SK-N-MC (cell line): Measurements from ENCODE around the gene SPA17.

Source experiments
- DNase-seq: peaks from one replicate; pipeline ENCODE4 v3.0.0-alpha.2; 2011; ENCODE audit warnings: low read depth, low spot score
- H3K27ac ChIP-seq: fragments of 200-600 bp; sonication (generic); 2 replicates; pipeline ENCODE4 v1.5.1; 2016; ENCODE audit warnings: mixed run types
- H3K36me3 ChIP-seq: fragments of 200-600 bp; sonication (generic); 2 replicates; pipeline ENCODE4 v1.6.1; 2017; ENCODE audit warnings: antibody characterized with exemption, low read length, mixed read lengths; ENCODE audit not compliant: insufficient read depth
- H3K4me3 ChIP-seq: fragments of 200-600 bp; sonication (generic); 2 replicates; pipeline ENCODE4 v1.5.1; 2016
- H3K9ac ChIP-seq: fragments of 200-600 bp; sonication (generic); 2 replicates; pipeline ENCODE4 v1.8.0; 2017; ENCODE audit warnings: mixed run types, mixed read lengths; ENCODE audit not compliant: insufficient read length
- H3K9me3 ChIP-seq: fragments of 200-600 bp; sonication (generic); 2 replicates; pipeline ENCODE4 v1.6.1; 2017; ENCODE audit warnings: low read depth, mild to moderate bottlenecking, antibody characterized with exemption, low read length, moderate library complexity, mixed read lengths
- EZH2 ChIP-seq: fragments of 200-600 bp; sonication (generic); IDR thresholded peaks from one replicate; pipeline ENCODE4 v1.6.1; 2017; ENCODE audit warnings: antibody characterized with exemption
- FOXP2 ChIP-seq: optimal IDR thresholded peaks from 2 replicates; pipeline ENCODE3; 2011; ENCODE audit warnings: mild to moderate bottlenecking, moderate library complexity; ENCODE audit not compliant: insufficient read depth; ENCODE audit errors: extremely low read length, control extremely low read depth
- POLR2AphosphoS5 ChIP-seq: IDR thresholded peaks from 2 replicates; pipeline ENCODE4 v1.6.1; 2012; ENCODE audit warnings: mild to moderate bottlenecking, low read depth, low read length, borderline replicate concordance

The SPA17 gene

DNA sequence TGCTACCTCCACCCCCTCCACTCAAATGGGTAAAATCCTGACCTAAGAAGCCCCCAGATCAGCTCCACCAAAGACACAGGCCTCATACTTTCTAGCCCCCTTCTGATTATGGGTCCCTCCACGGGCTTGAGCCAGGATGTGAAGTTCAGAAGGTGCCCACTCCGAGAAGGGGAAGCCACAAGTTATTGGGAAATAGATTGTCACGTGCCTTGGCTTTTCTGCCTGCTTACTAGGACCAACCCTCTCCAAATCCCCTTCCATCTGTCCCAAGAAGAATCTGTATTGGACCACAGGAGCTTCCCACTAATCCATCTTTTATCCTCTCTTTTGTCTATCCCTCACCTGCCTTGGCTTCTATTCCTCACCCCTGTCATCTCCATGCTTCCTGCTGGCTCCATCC, 63.0 kb downstream of the SPA17 start:
- Histone ChIP-seq H3K9ac (no peak overlapping the region), H3K9me3 (no peaks in the 10 kb centered on the region), H3K36me3 (no peaks in the 10 kb centered on the region), H3K4me3 (no peak overlapping the region), H3K27ac (no peak overlapping the region)
- no peak for DNase-seq
- no peak for TF ChIP-seq POLR2AphosphoS5
- no peak for TF ChIP-seq EZH2
- no peak for TF ChIP-seq FOXP2

DNA sequence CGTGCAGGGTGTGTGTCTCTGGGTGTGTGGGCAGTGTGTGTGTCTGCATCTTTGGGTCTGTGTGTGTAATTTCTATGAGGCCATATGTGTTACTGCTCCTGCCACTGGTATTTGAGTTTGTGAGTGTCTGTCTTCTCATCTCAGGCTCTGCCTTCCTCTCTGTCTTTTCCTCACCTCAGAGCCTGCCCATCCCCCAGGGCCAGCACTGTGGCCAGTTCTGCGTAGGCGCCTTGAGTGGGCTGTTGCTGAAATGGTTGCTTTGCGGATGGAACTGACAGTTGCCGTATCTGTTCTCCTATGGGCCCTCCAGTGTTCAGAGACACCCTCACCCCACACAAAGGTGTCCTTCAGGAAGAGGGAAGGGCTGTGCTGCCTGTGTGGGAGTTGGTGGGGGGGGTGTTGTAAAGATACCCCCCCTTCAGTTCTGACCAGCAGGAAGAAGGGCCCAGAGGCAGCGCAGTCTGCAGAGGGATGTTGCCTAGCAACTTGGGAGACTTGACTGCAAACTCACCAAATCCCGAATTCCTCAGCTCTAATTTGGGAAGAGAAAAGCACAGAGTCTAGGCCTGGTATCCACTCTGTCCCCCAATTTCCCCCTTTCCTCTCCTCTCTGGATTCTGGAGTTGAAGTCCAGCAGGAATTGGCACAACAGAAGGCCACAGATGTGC, 64.1 kb downstream of the SPA17 start:
- TF ChIP-seq FOXP2 (no peak), POLR2AphosphoS5 (no peak), EZH2 (no peak)
- Histone ChIP-seq H3K9ac (no peak overlapping the region), H3K36me3 (no peaks in the 10 kb centered on the region), H3K4me3 (no peak overlapping the region), H3K27ac (no peak overlapping the region), H3K9me3 (no peaks in the 10 kb centered on the region)
- no peak for DNase-seq

DNA sequence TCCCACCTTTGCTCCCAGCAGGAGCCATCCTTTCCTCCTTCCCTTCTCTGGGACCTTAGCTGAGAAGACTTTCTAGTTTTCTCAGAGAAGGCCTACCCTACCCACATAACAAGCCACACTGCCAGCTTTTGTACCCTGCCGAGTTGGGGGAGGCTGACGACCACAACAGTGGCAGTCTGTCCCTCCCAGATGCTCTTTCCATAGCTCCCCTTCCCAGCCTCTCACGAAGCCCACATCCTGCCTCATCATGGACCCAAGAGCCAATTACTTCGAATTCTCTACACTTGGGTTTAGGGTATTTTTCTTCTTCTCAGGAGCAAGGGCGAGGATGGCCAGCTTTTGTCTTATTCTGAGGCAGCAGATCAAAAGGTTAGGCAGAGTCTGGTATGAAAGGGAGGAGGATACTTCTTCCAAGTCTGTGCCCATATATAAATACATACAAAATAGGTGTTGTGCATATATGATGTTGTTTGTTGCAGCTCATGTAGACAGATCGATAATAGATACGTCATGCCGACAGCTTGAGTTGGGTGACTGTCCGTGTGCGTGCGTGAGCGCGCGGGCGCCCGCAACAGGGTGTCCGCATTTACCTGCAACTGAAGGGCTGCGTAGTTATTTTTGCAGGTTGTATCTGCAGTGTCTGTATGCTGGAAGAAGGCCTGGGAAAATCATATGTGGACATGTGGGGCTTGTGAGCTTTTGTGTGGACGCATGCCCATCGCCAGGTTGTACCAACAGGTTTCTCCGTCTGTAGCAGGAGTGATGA, 65.2 kb downstream of the SPA17 start:
- Histone ChIP-seq H3K9me3 (no peaks in the 10 kb centered on the region), H3K27ac (no peak overlapping the region), H3K36me3 (no peaks in the 10 kb centered on the region), H3K9ac (no peak overlapping the region), H3K4me3 (peak overlapping the region; percentile 79)
- no peak for DNase-seq
- no peak for TF ChIP-seq POLR2AphosphoS5
- no peak for TF ChIP-seq FOXP2
- no peak for TF ChIP-seq EZH2

DNA sequence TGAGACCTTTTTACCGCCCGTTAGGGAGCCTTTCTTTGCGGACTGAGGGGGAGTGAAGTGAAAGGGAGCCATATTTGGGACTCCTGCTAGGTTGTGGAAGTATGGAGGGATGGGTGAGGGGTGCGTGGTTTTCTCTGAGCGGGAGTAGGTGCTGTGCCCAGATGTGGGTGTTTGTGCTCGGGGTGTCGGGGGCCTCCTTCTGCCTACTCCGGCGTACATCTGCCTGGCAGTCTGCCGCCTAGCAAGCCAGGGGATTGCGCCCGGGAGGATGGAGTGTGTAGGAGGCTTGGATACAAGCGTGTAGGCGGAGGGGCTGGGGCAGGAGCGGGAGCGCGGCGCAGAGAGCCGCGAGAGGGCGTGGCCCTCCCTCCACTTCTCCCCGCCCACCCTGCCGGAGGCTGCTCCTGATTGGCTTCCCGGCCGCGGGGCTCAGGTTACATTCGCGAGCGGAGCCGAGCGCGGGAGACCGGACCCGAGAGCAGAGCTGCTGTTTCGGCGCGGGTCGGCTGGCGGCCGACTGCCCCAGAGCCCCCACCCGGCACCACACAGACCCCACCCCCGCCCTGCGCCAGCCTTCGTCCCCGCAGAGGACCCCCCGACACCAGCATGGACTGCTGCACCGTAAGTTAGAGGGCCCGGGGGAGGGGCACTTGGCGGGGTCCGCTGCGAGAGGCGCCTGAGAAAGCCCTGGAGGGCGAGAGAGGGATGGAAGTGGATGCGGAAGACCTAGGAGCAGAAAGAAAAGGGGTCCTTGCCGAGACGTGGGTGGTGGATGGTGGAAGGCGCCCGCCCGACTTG, 66.0 kb downstream of the SPA17 start, which contains the start of gene NRGN:
Gene NRGN (plus strand): TSS at position 464 of the 798 bp plus-strand sequence. CDS start 143 bp downstream, at position 607.
- Histone ChIP-seq H3K9ac (peak within 1 kb of the TSS; percentile 14), H3K4me3 (peak within 1 kb of the TSS; percentile 79), H3K27ac (no peak within 1 kb of the TSS), H3K36me3 (no peaks in the 10 kb centered on the region), H3K9me3 (no peaks in the 10 kb centered on the region)
- DNase-seq, result no peak
- no peak for TF ChIP-seq EZH2
- peak; percentile 12; the same call in 1 of the 2 replicates for TF ChIP-seq POLR2AphosphoS5
- peak; percentile 57 for TF ChIP-seq FOXP2

DNA sequence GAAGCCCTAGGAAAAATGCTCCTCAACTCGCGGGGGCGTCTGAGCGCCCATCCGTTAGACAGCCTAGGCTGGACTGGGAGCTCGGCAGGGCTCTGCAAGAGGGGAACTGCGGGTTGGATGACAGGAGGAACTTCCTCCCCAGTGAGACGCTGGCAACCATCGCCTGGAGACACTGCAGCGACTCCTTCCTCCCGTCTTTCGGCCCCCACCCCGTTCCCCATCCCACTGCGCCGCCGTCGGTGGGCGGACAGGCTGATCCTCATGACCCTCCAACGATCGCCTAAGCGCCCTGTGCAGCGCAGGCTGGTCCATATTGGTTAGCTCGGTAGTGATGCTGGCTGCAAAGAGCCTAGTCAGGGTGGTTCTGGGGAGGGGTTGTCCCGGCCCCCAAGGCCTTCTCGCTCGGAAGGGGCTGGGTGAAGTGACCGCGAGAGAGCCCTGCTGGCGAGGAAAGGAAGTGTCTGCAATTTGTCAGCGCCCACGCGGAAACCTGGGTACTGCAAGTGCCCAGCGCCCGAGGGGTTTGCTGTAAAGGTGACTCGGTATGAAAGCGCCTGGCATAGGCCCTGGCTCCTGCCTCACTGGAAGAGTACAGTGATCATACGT, 66.7 kb downstream of the SPA17 start:
- TF ChIP-seq EZH2 (no peak), FOXP2 (no peak), POLR2AphosphoS5 (no peak)
- no peak for DNase-seq
- Histone ChIP-seq H3K9me3 (no peaks in the 10 kb centered on the region), H3K4me3 (peak overlapping the region; percentile 79), H3K9ac (peak overlapping the region; percentile 14), H3K36me3 (no peaks in the 10 kb centered on the region), H3K27ac (no peak overlapping the region)

DNA sequence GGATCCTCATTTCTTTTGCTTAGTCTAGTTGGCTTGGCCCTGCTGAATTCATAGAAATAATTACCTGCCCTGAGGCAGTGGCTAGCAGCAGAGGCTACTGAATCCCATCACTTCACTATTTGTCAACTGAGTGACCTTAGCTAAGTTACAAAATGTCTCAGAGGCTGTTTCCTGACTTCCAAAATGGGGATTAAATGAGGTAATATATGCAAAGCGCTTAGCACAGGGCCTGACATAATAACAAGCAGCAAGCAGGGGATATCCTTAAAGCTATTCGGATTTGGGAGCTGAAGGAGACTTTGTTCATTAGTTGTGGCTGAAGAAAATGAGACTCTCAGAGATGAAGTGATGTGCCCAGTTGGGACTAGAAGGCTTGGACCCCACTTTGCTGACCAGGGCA, 68.9 kb downstream of the SPA17 start:
- Histone ChIP-seq H3K27ac (no peak overlapping the region), H3K9me3 (no peaks in the 10 kb centered on the region), H3K9ac (no peak overlapping the region), H3K4me3 (no peak overlapping the region), H3K36me3 (no peaks in the 10 kb centered on the region)
- TF ChIP-seq FOXP2, result no peak
- no peak for TF ChIP-seq POLR2AphosphoS5
- TF ChIP-seq EZH2, result no peak
- no peak for DNase-seq

DNA sequence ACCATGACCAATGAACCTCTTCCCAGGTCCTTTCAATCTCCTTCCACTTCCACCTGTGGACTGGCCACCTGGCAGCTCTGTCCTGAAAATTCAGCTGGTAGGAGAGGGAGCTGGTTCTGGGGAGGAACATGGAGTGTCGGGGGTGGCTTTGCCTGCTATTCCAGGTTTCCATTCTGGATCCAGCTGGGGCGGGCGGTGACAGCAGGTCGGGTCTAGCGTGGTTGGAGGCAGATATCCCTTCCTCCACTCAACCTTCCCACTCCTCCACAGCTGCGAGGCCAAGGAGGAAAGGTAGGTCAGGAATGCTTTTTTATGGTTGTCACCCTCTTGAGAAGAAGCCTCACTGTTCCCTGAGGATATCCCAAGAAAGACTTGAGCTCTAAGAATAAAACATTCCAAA, 69.3 kb downstream of the SPA17 start:
- H3K4me3 ChIP-seq, result no peak overlapping the region
- no peak overlapping the region for H3K27ac ChIP-seq
- H3K9ac ChIP-seq, result no peak overlapping the region
- no peaks in the 10 kb centered on the region for H3K36me3 ChIP-seq
- DNase-seq, result no peak
- no peak for TF ChIP-seq FOXP2
- no peaks in the 10 kb centered on the region for H3K9me3 ChIP-seq

DNA sequence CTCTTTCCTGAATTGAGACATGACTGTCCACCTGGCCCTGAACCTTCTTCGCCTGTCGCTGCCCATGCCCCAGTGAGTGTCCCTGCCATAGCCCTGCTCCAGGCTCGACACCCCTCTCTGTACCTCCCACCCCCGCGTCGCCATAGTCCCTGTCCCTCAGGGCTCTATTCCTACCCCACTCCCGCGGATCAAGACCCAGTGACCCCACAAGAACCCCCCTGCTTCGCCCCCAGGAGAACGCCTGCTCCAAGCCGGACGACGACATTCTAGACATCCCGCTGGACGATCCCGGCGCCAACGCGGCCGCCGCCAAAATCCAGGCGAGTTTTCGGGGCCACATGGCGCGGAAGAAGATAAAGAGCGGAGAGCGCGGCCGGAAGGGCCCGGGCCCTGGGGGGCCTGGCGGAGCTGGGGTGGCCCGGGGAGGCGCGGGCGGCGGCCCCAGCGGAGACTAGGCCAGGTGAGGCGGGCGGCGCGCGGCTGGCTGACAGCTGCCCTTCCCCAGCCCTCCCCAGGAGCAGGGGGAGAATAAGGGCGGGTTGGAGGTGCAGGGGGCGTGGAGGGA, 71.6 kb downstream of the SPA17 start:
- H3K36me3 ChIP-seq, result no peaks in the 10 kb centered on the region

More for the DNA sequence above, 71.6 kb downstream of the SPA17 start:
- Histone ChIP-seq H3K4me3 (no peak overlapping the region), H3K9me3 (no peaks in the 10 kb centered on the region), H3K9ac (no peak overlapping the region), H3K27ac (no peak overlapping the region)
- DNase-seq, result no peak
- TF ChIP-seq EZH2, result no peak
- TF ChIP-seq FOXP2, result no peak
- no peak for TF ChIP-seq POLR2AphosphoS5
